GM18517 (cell line): ENCODE results near the gene HIGD1A.
A peak's percentile ranks its signal among the peaks of the same experiment; 100 is the strongest.
"Not testable (repeated sequence)": the region's sequence is repeated elsewhere in the genome, so short reads cannot be mapped to it uniquely, and the experiment has no call there.

Experiments
- ATAC-seq: cut with Tn5 transposase; IDR thresholded peaks from one replicate; pipeline ENCODE4 v1.9.1; 2021; ENCODE audit warnings: mild to moderate bottlenecking, moderate library complexity; ENCODE audit not compliant: unreplicated experiment

Gene HIGD1A

DNA sequence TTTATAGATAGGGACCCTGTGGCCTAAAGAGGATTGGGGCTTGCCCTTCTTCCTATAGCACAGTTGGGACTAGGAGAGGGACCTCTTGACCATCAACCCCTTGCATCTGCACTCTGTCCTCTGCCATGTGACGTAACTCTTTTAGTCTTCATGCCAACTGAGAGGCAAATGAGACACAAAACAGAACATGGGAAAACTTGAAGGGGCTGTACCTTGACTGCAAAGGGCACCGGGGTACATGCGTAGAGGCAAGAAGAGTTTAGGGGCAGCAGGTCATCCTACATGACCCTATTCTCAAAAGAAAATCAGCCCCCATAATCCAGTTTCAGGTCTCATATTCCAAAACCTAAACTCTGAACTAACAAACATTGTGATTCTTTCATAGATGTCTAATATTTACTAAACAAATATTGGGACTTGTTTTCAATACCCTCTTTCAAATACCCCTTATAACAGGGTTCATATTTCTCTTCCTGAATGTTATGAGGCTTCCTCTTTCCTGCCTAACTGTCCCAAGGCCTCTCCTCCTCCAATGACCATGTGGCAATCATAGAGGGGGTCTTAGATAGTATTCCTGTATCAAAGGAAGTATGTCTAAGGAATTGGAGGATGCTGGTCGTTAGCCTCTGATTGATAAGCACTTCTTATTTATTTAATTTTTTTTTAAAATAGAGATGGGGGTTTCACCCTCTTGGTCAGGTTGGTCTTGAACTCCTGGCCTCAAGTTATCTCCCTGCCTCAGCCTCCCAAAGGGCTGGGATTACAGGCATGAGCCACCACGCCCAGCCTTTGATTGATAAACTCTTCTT is 25.5 kb upstream of the HIGD1A start:
- ATAC-seq, result no peak

DNA sequence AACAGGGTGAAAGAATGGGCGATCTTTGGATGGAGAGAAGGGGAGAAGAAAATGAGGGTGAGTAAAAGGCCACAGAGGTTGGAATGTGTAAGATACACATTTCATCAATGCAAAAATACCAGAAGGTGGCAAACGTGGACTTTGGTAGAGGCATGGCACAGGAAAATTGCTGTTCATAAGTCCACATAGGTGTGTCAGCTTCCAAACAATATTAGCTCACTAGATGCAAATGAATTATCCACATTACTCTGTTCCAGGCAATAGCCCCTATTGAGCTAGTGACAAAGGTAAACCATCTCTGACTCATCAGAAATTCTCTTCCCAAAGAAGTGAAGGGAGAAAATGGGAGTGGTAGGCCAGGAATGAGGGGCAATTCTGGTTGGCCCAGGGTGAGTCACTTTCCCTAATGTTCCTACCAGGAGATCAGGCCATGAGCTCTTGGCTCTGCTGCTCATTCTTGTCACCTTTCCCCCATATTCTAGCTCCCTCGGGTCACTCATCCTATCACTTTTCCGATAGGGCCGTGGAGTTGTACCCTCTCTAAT is 24.9 kb upstream of the HIGD1A start:
- no peak for ATAC-seq

DNA sequence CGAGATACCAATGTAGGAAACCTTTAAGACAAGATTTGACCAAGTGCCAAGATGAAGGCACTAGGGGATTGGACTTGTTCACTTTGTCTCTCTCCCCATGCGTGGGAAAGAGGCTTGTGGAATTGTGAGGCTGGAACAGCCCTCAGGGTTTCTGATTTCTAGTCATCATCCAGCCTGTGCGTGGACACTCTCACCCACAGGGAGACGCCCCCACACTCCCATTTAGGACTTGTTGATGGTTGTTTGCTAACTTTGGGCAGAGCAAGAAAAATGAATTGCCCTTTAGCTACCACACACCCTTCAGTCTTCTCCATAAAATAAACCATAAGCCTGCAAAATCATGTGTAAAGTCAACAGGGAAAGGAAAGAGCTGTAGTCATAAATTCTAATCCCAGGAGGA is 23.4 kb upstream of the HIGD1A start:
- no peak for ATAC-seq

DNA sequence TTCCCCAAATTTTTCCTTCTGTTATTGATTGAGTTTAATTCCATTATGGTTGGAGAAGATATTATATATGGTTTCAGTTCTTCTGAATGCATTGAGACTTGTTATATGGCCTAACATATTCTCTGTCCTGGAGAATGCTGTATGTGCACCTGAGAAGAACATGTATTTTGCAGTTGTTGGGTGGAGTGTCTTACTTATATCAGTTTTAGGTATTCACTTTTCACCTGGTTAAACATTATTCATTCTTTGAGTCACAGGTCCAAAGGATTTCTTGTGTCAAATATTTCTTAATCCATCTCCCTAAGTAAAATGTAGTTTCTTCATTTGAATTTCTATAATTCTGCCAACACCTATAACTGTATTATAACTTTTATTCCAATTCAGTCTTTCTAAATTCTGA is 22.7 kb upstream of the HIGD1A start:
- no peak for ATAC-seq

DNA sequence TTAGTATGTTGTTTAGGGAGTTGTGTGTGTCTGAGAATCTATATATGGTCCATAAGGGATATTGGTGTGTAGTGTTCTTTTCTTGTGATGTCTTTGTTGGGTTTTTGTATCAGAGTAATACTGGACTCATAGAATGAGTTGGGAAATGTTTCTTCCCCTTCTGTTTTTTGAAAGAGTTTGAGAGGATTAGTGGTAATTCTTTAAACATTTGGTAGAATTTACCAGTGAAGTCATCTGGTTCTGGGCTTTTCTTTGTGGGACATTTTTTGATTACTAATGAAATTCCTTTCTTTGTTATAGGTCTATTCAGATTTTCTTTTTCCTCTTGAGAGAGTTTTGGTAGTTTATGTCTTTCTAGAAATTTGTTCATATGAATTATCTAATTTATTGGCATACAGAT is 21.9 kb upstream of the HIGD1A start:
- no peak for ATAC-seq

DNA sequence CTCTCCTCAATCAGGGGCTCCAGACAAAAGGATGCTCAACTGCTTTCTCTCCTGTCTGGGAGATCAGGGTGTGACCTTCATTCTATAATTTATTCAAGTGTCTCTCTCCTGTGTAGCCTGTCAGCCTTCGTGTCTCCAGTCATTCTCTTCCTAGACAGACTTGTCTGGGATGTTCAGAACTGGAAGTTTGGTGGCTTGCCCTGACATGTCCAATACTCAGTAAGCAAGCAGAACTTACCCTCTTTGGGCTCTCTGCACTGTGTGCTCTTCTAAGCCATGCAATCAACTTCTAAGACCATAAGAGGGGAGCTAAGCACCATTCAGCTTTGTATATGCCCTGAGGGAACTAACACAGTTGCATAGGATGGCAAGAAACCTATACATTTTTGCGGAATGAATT is 19.1 kb upstream of the HIGD1A start:
- ATAC-seq, result no peak

DNA sequence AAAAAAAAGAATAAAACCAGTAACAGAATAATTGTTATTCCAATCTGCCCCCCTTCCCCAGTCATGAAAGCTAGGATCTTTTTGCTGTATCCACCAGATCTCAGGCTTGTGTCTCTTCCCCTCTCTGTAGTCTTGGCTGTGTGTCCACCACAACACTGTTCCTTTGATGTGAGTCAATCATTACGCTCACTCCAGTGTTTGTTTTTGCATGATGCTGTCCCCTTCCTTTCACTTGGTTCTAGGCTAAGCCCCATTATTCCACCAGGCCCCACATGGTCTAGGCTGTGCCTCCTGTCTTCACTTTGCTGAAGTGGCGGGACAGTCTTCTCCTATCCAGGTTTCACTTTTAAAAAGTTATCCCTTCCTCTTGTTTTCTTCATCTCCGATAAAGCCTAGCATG is 18.5 kb upstream of the HIGD1A start:
- no peak for ATAC-seq

DNA sequence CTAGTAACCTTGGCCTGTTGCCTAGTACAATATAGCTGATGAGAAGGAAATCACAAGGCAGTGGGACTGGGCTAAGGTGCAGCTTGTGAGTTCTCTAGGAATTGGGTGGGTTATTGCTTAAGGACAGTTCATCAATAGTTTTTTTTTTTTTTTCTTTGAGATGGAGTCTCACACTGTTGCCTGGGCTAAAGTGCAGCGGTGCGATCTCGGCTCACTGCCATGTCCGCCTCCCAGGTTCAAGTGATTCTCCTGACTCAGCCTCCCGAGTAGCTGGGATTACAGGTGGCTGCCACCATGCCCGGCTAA is 16.4 kb upstream of the HIGD1A start:
- ATAC-seq, result no peak

DNA sequence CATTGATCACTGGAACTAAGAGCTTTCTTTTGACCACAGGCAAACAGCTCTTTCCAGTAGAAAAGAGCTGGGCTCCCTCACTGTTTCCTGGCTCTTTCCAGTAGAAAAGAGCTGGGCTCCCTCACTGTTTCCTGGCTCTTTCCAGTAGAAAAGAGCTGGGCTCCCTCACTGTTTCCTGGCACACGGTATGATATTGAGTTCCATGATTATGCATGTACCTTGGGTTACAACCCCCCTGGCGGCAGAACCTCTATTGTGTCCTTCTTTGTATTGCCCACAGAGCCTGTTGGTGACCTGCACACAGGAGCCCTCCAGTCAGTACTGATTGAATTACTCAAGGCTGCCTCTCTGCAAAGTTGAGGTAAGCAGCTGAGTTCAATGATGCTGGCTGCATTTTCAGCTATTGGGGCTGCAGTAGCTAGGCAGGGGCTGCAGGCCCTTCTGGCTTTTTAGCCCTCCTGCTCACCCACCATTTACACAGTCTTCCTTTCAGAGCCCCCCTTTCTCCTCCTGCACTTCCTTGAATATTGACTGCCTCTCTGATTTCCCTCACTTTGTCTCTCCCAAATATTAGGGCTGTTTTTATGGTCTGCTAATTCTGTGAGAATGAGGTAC is 15.2 kb upstream of the HIGD1A start:
- ATAC-seq, result no peak

DNA sequence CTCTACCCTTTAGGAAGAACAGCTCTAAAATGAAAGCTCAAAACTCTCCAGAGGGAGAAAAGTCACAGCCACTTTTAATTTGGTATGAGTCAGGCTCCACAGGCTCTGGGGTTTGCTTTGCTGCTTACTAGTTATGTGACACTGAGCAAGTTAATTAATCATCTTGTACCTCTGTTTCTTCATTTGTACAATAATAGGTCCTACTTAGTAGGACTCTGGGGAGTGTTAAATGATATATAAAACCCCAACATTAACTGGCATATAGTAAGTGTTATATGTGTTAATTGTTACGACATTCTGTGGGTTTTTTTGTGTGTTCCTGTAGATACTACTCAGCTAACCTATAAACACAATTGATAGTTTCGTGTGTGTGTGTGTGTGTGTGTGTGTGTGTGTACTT is 11.5 kb upstream of the HIGD1A start:
- no peak for ATAC-seq

DNA sequence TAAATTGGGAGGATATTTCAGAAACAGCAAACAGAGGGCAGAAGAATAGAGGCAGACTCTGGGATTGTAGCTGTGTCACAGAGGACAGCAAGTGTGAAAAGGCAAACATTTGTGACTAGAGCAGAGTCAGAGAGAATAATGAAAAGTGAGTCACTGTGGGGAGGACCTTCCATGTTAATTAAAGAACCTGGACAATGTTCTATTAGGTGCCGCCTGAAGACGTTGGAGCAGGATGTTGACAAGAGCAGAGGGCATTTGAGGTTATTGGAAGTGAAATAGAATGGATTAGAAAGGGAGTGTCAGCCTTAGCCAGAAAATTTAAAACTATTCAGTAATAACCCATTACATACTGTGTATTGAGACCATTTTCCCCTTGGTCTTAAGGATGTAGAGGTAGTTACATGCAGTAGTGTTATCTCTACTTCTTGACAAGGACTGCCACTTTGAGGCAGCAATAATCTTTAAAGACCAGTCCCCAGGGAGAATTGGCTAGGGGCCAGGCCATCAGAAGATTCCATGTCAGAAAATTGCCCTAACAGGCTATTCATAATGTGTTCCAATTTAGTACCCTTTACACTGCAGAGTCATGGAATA is 10.7 kb upstream of the HIGD1A start:
- no peak for ATAC-seq

DNA sequence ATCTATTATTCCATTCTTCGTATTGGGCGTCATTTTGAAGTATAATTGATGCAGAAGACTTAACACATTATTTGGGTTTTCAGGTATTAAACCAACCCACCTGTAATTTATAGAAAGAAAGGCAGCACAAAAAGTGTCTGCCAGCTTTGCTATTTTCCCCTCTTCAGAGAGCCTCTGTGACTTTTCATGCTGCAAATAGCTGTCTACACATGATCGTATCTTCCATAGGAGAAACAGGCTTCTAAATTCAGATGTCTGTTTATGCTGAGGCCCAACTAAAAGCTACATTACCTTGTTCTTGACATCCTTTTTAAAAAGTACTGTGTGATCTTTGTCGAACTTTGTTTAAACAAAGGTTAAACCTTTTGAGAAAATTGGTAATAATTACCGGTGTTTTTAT is 10.0 kb upstream of the HIGD1A start:
- no peak for ATAC-seq

DNA sequence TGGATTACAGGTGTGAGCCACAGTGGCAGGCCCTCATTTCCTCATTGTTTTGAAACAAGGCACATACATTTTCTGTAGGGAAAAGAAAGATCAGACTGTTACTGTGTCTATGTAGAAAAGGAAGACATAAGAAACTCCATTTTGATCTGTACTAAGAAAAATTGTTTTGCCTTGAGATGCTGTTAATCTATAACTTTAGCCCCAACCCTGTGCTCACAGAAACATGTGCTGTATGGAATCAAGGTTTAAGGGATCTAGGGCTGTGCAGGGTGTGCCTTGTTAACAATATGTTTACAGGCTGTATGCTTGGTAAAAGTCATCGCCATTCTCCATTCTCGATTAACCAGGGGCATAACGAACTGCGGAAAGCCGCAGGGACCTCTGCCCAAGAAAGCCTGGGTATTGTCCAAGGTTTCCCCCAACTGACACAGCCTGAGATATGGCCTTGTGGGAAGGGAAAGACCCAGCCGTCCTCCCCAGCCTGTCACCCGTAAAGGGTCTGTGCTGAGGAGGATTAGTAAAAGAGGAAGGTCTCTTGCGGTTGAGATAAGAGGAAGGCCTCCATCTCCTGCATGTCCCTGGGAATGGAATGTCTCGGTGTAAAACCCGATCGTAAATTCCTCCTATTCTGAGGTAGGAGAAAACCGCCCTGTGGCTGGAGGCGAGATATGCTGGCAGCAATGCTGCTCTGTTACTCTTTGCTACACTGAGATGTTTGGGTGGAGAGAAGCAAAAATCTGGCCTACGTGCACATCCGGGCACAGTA is 7.0 kb upstream of the HIGD1A start:
- ATAC-seq, result not testable (repeated sequence)

DNA sequence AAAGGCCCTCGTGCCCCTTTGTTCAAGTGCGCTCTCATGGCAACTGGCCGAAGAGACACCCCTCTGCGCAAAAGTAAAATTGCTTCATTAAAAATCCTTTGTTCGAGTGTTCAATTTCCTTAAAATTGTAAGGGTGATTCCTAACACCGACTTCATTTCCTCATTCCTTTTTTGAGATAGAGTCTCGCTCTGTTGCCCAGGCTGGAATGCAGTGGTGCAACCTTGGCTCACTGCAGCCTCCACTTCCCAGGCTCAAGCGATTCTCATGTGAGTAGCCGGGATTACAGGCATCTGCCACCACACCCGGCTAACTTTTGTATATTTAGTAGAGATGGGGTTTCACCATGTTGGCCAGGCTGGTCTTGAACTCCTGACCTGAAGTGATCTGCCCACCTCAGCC is 6.4 kb upstream of the HIGD1A start:
- ATAC-seq, result not testable (repeated sequence)

DNA sequence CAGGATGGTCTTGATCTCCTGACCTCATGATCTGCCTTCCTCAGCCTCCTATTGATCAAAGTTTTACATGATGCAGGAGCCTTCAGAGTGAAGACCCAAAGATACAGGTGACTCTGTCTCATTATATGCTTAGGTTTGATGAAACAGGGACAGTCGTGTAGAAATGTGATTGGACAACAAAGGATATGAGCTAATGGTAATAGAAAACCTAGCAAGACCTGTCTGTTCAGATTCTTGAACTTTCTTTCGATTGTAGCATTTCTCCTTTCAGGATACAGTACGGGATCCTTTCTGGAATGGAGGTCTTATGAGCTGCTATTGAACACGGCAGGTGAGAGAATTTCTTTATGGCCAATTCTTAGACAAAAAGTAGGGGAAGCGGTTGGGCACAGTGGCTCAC is 4.9 kb upstream of the HIGD1A start, which contains the start of gene ACKR2:
TSS of gene ACKR2 (plus strand) at position 244 of the 400 bp plus-strand sequence. CDS start 55,058 bp downstream, outside the sequence.
- ATAC-seq, result no peak

DNA sequence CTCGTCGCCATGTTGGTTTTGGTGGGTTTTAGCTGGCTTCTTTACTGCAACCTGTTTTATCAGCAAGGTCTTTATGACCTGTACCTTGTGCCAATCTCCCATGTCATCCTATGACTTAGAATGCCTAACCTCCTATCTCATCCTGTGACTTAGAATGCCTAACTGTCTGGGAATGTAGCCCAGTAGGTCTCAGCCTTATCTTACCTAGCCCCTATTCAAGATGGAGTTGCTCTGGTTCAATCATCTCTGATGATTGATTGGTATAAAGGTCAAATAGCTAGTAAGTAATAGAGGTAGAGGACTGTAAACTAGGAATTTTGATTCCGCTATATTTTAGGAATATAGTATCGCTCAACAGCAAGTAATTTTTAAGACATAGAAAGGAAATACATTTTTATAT is 3.6 kb upstream of the HIGD1A start:
- ATAC-seq, result no peak

DNA sequence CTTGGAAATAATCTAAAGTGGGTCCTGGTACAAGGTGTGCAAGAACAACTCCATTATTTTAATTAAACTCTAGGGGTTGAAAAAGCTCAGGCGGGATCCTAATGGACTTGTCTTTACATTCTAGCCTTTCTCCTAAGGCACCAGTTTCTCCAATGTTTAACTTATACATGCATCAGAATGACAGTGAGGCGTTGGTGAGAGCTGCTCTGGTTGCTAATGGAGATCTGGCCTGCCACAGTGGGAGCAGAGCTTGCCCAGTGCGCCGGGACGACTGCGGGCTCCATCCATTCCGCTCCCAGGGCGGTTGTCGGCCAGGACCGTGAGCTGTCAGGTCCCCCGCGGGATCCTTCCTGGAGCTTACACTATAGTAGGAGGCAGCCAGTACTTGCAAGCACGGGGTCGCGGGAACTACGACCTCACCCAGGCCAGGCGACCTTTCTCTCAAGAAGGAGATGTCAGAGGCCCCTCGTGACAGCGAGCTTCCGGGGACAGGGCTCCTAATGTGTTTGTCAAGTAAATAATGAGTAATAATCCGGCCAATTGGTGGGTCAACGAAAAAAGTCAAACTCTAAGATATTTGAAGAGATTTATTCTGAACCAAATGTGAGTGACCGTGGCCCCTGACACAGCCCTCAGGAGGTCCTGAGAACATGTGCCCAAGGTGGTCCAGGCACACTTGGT is 991 bp upstream of the HIGD1A start:
- ATAC-seq, result no peak

DNA sequence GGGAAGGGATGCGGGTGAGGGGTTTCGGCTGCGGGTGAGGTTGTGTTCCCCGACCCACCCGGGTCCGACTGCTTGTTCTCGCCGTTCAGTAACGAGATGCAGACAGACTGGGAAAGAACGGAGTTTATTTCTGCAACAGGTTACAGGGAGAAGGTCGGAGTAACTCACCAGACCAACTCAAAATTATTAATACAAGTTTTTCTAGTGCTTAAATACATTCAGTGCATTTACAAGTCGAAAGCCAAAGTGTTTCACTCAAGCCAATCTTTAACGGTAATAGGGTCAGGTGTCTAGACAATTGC is 492 bp upstream of the HIGD1A start:
- ATAC-seq, result peak; percentile 26

DNA sequence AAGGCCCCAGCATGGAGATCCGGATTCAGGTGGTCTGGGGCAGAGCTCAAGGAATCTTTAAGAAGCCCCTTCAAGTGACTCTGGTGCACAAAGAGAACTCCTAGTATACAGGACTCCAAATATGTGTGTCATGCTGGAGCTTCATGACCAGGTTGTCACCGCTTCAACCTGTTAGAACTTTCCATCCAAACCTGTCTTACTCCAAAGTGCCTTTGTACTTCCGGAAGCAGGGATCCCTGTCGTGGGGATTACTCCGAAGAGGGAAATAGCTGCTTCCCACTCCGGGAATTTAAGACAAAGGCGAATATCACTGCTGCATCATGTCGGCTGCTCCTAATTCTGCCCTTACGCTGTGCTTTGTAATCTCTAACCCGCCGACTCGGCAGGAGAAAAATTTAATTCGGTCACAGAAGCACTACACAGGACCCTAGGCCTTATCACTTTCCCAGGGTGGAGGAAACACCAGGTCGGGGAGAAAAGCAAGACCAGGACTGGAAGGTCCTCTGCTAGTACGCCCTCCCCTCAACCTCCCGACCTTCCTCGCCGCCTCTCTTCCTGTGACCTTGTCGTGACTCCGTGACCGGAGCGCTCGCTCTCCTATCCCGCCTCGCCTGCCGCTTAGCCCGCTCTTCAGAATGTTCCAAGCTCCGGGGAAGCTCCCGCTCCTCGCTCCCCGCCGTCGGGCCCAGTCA is 730 bp downstream of the HIGD1A start:
- peak; percentile 22 for ATAC-seq

DNA sequence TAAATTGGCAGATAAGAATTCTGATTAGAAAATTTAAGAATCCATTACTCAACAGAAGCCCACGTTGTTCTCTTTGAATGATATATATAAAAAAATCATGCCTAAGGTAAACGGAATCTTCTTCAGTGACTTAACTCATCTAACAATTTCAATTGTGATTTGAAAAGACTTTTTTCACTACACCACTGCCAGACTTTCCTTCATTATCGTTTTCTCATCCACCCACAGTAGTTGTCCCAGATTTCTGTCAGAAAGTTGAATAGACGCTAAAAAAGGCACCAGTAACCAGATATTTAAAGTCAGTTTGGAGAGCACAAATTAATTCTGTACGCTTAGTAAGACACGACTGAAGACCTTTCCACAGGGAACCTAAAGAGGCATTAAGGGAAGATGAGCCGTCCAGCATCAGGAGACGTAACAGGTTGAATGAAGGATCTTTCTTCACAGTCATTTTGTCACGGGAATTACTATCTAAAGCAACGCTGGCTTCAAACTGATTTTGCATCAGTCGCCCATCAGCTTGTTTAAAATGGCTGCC is 1.3 kb downstream of the HIGD1A start:
- no peak for ATAC-seq
